Epithelial cell of esophagus (primary cell): ENCODE data around the gene IMPDH2.

ENCODE experiments used
- DNase-seq: peaks from one replicate; pipeline ENCODE4 v3.0.0; 2010; ENCODE audit warnings: low read depth
- H3K4me3 ChIP-seq: 2 replicates; pipeline ENCODE4 v1.5.1; 2011; ENCODE audit warnings: mild to moderate bottlenecking, low read length, control low read depth
- TF ChIP-seq, protein P1 (sequence below): IDR thresholded peaks from 2 replicates; pipeline ENCODE4 v1.5.1; 2011; ENCODE audit warnings: low read depth, mild to moderate bottlenecking, low read length, control low read depth, inconsistent platforms; ENCODE audit not compliant: insufficient read depth; ENCODE audit errors: missing control alignments

The IMPDH2 gene

DNA sequence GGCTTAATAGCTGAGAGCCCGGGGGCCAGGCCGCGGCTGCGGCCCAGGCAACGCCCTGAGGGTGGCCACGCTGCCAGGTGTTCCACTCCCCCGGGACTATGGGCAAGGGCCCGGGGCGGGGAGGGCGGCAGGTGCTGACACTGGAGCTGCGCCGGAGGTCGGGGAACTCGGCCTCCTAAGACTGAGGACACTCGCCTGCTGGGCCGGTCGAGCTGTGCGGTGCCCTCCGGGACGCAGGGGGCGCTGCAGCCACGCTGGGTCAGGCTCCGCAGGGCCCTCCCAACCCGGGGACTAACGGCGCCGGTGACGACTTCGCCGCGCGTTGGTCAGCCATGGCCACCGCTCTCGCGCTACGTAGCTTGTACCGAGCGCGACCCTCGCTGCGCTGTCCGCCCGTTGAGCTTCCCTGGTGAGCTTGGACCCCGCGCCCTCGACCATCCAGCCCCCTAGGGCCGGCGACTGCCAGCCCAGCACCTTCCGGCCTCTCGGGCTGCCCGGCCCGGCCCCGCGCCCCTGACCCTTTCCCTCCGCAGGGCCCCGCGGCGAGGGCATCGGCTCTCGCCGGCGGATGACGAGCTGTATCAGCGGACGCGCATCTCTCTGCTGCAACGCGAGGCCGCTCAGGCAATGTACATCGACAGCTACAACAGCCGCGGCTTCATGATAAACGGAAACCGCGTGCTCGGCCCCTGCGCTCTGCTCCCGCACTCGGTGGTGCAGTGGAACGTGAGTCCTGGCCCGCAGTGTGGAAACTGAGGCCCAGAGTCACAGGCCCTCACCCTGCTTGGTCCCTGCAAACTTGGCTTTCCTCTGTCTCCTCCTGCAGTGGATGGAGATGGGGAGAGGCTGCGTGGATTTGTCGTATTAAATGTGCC lies 7.1 kb downstream of the IMPDH2 start, which contains the start of gene NDUFAF3:
NDUFAF3 (plus strand) TSS at position 309 of the 875 bp plus-strand sequence; CDS start at position 333, 24 bp downstream.
- peak within 1 kb of the TSS; percentile 85 for H3K4me3 ChIP-seq
- peak; percentile 96 for DNase-seq
- TF ChIP-seq, protein P1, sequence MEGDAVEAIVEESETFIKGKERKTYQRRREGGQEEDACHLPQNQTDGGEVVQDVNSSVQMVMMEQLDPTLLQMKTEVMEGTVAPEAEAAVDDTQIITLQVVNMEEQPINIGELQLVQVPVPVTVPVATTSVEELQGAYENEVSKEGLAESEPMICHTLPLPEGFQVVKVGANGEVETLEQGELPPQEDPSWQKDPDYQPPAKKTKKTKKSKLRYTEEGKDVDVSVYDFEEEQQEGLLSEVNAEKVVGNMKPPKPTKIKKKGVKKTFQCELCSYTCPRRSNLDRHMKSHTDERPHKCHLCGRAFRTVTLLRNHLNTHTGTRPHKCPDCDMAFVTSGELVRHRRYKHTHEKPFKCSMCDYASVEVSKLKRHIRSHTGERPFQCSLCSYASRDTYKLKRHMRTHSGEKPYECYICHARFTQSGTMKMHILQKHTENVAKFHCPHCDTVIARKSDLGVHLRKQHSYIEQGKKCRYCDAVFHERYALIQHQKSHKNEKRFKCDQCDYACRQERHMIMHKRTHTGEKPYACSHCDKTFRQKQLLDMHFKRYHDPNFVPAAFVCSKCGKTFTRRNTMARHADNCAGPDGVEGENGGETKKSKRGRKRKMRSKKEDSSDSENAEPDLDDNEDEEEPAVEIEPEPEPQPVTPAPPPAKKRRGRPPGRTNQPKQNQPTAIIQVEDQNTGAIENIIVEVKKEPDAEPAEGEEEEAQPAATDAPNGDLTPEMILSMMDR: peak; percentile 72

DNA sequence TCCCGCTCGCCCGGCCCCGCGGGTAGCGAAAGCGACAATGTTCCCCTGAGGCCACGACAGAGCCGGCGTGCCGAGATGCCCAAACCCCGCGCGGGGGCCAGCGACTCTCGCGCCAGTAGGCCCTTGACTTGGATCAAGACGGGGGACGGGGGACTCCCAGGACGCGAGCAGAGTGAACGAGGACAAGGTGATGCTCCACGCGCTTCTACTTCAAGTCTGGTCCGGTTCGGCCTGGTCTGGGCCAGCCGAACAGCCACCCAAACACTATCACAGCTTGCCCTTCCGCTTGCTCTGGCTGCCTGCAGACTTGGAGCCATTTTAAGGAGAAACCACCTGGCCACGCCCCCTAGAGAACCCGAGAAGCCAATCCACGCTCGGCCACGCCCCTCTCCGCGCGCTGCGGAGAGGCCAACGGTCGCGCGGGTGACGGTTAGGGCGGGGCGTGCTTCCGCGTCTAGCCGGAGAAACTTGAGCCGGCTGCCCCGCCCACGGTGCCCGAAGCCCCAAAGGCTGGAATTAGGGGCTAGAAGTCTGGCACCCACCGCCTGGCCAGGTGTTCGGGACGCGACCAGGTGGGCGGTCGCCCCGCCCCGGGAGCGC lies 7.9 kb downstream of the IMPDH2 start:
- TF ChIP-seq, protein P1: no peak
- H3K4me3 ChIP-seq: peak overlapping the region; percentile 85
- DNase-seq: peak; percentile 98

DNA sequence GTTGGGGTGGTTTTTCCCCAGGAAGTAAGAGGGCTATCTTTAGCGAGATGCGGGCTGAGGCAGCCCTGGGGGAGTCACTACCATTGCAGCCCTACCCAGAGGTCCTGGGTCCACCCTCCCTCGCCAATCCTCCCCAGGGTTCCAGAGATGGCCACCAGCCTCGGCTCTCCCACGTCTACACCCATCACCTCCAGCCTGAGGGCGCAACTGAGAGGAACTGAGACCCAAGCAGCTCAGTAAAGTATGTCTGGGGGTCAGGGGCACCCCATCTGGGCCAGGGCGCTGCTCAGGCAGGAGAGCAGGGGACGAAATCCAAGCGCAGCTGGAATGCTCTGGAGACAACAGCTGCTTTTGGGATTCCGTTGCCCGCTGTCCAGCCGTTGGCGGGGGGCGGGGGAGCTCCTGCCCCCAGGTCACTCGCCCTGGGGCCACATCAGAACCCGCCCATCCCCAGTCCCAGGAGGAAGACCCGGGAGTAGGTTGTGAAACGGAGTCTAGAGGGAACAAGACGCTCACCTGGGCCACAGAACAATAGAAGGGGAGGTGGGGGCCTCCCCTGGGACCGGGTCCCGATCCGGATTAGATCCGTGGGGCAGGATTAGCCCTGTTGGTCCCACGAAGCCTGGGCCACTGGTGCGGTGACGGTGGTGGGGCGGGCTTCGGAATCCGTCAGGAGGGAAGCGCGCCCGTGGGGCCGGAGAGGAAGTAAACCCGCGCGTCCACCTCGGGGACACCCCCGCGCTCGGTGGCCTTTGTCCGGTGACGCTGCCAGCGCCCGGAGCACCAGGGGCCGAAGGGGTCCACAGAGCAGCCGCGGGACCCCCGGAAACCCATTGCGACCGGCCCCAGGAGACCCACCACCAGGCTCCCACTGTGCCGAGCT lies 8.6 kb downstream of the IMPDH2 start:
- DNase-seq: no peak
- TF ChIP-seq, protein P1: no peak
- H3K4me3 ChIP-seq: peak overlapping the region; percentile 85

DNA sequence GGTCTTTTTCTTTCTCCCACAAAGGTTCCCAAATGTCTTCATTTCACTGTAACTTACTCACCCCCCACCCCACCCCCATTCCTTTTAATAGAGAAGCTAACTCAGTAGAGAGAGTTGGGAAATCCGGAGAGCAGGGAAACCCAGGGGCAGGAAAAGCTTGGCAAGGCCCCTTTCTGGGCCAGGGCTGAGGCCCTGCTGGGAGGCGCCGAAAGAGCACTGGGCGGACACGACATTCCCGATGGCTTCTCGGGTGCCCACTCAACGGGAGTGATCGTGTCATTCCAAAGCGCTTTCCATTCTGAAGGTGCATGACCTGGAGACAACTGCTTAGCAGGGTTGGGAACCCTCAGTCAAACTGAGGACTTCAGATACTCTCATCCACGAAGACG lies 9.3 kb downstream of the IMPDH2 start:
- peak overlapping the region; percentile 85 for H3K4me3 ChIP-seq
- TF ChIP-seq, protein P1: no peak
- peak; percentile 50 for DNase-seq

DNA sequence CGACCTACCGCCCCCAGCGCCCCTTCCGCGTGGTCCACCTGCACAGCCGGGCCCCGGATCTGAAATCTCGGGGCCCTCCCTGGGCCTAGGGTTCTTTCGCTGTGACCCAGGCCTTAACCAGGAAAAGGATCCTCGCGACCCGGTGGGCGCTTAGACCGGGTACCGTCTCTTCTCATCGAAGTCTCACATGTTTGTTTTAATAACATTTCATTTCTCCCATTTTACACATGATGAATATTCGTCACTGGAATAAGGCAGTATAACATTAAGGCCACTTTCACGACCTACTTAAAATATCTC lies 10.5 kb downstream of the IMPDH2 start:
- TF ChIP-seq, protein P1: no peak
- no peak for DNase-seq
- peak overlapping the region; percentile 72 for H3K4me3 ChIP-seq

DNA sequence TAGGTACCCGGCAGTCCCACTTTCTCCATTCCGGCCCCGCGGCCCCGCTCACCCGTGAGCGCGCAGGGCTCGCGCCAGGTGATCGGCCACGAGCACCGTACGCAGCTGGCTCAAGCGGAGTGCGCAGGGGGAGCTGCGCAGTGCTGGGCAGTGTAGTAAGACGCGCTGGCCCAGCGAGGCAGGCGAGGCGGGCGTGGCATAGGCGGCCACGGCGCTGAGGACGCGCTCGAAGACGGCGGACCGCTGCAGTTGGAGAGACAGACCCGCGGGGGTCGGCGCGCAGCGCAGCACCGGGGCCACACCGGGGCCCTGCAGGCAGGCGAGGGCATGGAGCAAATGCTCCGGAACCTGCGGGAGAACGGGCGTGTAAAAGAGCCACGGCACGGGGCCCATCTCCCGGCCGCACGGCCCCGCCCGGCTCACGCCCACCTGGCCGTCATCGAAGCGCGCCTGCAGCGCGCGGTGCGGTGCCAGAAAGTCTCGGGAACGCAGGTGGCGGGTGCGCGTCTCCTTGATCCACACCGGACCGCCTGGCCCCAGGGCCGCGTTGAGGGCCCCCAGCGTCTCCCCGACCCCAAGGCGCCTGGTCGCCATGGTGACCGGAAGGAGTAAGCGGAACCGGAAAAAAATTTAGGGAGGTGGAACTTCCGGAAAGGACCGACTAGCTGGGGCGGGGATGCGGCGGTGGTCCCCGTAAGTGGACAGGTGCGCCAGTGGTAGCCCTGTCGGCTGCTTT lies 11.1 kb downstream of the IMPDH2 start, which contains the start of gene DALRD3:
DALRD3 (minus strand) TSS at position 610 of the 736 bp plus-strand sequence; CDS start at position 594, 16 bp downstream.
- TF ChIP-seq, protein P1: no peak
- DNase-seq: peak; percentile 66
- peak within 1 kb of the TSS; percentile 72 for H3K4me3 ChIP-seq
